Activated T-cell treated with anti-CD3 and anti-CD28 coated beads, Interleukin-2, amount 50 U/mL, for 24 hours (primary cell): ENCODE measurements around the gene MAPKBP1.

Source experiments
- DNase-seq: peaks from one replicate; pipeline ENCODE4 v3.0.0-alpha.2; 2020
- H3K27ac Mint-ChIP-seq: 2 replicates; pipeline ENCODE4 v1.8.0; 2020; ENCODE audit warnings: mild to moderate bottlenecking, mixed read lengths
- H3K27me3 Mint-ChIP-seq: 2 replicates; pipeline ENCODE4 v1.8.0; 2020; ENCODE audit warnings: mixed read lengths
- H3K36me3 Mint-ChIP-seq: 2 replicates; pipeline ENCODE4 v1.8.0; 2020; ENCODE audit warnings: low read depth, mixed read lengths
- H3K4me1 Mint-ChIP-seq: 2 replicates; pipeline ENCODE4 v1.8.0; 2020; ENCODE audit warnings: low read depth, mixed read lengths
- H3K4me3 Mint-ChIP-seq: 2 replicates; pipeline ENCODE4 v1.8.0; 2020; ENCODE audit warnings: mild to moderate bottlenecking, moderate library complexity, mixed read lengths
- H3K9me3 Mint-ChIP-seq: 2 replicates; pipeline ENCODE4 v1.8.0; 2020; ENCODE audit warnings: mixed read lengths

MAPKBP1 gene

DNA sequence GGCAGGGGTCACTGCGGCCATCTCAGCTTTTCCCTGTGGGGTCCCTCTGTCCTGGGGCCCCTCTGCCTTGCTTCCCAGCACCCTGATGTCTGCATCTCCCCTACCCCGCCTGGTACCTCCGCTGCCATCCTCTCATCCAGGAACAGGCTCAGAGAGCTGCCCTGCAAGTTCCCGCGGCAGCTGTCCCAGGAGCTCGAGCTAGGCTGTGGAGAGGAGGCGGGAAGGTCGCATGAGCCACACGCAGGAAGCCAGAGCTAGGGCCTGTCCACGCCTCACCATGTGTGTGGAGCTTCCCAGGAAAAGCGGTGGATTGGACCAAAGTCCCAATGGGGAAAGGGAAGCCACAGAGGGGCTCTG, 76.9 kb downstream of the MAPKBP1 start:
- no peak overlapping the region for H3K4me3 Mint-ChIP-seq
- H3K9me3 Mint-ChIP-seq = no peaks in the 10 kb centered on the region
- H3K27ac Mint-ChIP-seq = no peak overlapping the region
- H3K4me1 Mint-ChIP-seq = peaks cover 8% of the 10 kb centered on the region
- DNase-seq = no peak
- no peaks in the 10 kb centered on the region for H3K27me3 Mint-ChIP-seq
- peaks cover 28% of the 10 kb centered on the region for H3K36me3 Mint-ChIP-seq

DNA sequence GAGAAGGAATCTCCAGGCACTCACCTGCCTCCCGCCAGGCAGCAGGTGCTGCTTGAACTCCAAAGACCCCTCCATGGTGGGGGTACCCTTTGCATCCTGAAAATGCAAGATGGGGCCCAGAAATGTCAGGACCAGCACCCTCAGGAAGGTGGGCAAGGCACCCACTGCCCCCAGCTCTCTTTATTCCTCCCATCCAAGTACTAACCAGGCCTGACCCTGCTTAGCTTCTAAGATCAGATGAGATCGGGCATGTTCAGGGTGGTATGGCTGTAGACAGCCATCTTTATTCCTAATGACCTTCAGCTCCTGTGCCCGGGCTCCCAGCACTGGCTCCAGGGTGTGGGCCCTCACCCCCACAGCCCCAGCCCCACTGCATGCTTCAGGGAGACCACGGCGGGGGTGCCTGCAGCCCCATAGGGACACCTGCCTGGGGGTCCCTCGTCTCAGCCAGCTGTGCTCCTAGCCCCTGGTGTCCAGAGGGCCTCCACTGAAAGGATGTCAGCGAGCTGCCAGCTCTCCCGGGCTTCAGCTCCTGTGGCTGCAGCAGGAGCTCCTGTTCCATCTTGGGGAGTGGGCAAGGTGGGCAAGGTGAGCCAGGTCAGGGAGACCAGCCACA, 77.6 kb downstream of the MAPKBP1 start:
- Mint-ChIP-seq H3K27me3 (no peaks in the 10 kb centered on the region), H3K4me1 (peaks cover 8% of the 10 kb centered on the region), H3K27ac (no peak overlapping the region), H3K36me3 (peaks cover 21% of the 10 kb centered on the region), H3K4me3 (no peak overlapping the region), H3K9me3 (no peaks in the 10 kb centered on the region)
- no peak for DNase-seq

DNA sequence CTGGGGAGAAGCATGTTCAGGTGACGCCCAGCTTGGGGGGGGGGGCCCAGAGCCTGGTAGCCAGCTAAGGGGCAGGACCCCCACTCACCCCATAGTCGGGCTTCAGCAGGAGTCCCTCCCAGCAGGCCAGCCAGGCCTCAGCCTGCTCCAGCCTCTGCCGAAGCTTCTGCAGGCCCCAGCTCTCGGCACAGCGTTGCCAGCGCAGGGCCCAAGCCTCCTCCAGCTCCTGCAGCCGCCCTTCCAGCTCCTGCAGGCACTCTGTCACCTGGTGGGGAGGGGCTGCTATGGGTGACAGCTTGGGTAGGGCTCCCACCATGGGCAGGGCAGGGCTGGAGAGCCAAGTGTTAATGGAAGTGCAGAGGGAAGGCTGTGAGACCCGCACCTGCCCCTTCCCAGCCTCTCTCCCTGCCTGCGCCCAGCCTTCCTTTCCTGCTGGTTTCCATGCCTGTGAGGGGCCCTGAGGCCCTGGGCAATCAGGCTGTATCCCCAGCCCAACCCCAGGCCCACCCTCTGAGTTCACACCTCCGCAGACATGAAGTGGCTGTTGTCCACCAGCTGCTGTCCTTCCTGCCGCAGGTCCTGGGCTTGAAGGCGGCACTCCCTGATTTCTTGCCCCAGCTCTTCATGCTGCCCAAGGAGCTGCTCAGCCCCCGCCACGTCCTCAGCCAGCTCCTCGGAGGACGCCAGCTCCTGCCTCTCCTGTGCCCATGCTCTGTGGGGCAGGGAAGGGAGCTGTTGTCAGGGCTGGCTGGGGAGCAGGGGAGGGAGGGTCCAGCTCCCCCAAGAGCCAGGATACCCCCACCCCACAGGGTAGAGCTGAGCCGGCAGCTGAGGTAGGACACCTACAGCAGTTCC, 78.7 kb downstream of the MAPKBP1 start:
- no peaks in the 10 kb centered on the region for H3K9me3 Mint-ChIP-seq
- H3K36me3 Mint-ChIP-seq = peaks cover 10% of the 10 kb centered on the region
- H3K27ac Mint-ChIP-seq = no peak overlapping the region
- peaks cover 8% of the 10 kb centered on the region for H3K4me1 Mint-ChIP-seq
- H3K27me3 Mint-ChIP-seq = no peaks in the 10 kb centered on the region
- DNase-seq = no peak
- H3K4me3 Mint-ChIP-seq = no peak overlapping the region

DNA sequence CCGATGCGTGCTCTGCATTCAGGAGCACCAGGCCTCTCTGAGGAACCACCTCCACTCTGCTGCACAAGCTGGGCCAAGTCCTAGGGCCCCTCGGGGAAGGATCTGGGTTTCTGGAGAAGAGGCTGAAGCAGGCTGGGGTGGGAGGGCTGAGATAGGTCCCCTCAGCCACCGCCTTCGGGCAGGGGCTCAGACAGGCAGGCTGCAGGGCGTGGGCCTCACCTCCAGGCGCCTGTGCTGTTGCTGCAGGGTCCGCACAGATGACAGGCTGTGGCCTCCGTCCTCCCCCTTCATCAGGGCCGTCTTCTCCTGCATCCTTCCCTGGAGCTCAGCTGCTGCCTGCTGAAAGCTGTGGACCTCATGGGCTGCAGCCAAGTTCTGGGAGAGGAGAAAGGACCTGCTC, 79.5 kb downstream of the MAPKBP1 start:
- peaks cover 2% of the 10 kb centered on the region for H3K4me1 Mint-ChIP-seq
- H3K9me3 Mint-ChIP-seq = no peaks in the 10 kb centered on the region
- H3K27ac Mint-ChIP-seq = no peak overlapping the region
- H3K27me3 Mint-ChIP-seq = no peaks in the 10 kb centered on the region
- DNase-seq = no peak
- H3K4me3 Mint-ChIP-seq = no peak overlapping the region
- H3K36me3 Mint-ChIP-seq = peaks cover 2% of the 10 kb centered on the region

DNA sequence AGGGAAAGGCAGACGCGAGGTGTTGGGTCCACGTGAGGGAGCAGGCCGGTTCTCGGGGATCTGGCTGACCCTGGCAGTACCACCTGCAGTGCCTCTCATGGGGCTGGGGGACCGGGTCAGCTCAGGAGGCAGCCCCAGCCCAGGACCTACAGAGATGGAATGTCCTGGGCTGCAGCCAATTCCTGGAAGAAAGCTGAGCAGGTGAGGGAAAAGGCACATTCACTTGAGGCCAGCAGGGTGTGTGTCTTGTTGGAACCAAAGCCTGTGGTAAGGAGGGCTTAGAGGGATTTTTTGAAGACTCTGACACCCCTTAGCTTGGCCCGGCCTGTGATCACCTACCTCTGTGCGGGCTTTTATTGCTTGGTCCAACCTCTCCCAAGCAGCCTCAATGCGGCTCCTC, 80.2 kb downstream of the MAPKBP1 start:
- no peak for DNase-seq
- Mint-ChIP-seq H3K4me1 (no peaks in the 10 kb centered on the region), H3K36me3 (no peaks in the 10 kb centered on the region), H3K9me3 (no peaks in the 10 kb centered on the region), H3K27me3 (no peaks in the 10 kb centered on the region), H3K4me3 (no peak overlapping the region), H3K27ac (no peak overlapping the region)

DNA sequence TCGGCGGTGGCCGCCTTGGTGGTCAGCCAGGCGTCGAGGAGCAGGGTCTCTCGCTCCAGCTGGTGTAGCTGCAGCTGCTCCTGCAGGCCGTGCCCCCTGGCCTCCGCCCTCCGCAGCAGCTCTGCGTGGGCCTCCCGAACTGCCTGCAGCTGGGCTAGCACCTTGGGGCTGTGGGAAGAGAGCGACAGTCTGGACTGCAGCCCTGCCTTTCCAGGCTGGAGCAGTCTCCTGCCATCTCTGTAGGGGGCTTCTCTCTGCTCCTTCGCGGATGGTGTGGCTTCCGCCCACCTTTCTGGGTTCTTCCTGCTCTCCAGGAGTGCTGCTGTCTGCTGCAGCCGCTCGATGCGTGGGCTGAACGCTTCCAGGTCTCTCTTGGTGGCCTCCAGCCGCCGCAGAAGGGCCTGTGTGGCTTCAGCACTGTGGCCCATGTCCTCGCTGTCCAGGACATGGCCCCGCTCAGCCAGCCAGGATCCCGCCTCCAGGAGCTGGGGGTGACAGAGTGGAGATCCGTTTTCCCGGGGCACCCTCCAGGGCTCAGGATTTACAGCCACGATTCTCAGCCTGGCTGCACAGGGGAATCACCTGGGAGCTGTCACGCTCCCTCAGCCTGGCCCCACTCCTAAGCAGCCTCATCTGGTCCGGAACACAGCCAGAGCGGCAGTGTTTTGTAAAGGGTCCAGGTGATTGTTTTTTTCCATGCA, 81.1 kb downstream of the MAPKBP1 start:
- H3K4me3 Mint-ChIP-seq = no peak overlapping the region
- H3K4me1 Mint-ChIP-seq = peaks cover 5% of the 10 kb centered on the region
- H3K27me3 Mint-ChIP-seq = no peaks in the 10 kb centered on the region
- DNase-seq = no peak
- no peaks in the 10 kb centered on the region for H3K9me3 Mint-ChIP-seq
- no peak overlapping the region for H3K27ac Mint-ChIP-seq
- H3K36me3 Mint-ChIP-seq = no peaks in the 10 kb centered on the region

DNA sequence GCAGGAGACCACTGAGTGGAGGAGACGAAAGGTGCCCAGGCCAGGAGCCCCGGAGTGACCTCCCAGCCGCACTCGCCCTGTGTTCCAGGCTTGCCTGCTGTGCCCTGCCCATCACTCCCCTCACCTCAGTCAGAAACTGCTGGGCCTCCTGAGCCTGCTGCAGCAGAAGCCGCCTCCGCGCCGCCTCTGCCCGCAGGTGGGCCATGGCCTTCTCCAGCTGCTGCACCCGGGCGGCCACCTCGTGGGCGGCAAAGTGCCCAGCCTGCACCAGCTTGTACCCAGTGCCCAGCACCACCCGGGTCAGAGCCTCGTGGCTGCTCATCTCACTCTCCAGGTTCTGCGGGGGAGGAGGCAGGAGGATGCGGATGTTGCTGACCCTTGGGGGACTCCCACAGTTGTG, 82.0 kb downstream of the MAPKBP1 start:
- H3K27me3 Mint-ChIP-seq = no peaks in the 10 kb centered on the region
- H3K9me3 Mint-ChIP-seq = no peaks in the 10 kb centered on the region
- peaks cover 5% of the 10 kb centered on the region for H3K4me1 Mint-ChIP-seq
- H3K4me3 Mint-ChIP-seq = no peak overlapping the region
- no peaks in the 10 kb centered on the region for H3K36me3 Mint-ChIP-seq
- no peak for DNase-seq
- no peak overlapping the region for H3K27ac Mint-ChIP-seq

DNA sequence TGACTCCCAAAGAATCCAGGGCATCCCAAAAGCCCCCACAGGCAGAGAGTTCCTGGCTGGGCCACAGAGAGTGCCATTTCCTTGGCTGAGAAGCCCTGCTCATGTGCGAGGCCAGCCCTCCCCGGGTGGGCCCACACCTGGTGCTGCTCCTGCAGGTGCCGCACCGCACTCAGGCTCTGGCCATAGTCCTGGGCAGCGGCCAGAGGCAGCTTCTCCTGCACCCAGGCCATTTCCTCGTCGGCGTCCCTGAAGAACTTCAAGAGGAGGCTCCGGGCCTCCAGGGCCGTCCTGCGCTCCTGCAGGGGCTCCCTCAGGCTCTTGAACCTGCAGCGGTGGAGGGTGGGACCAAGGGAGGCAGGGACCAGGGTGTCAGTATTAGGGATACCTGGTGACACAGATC, 82.4 kb downstream of the MAPKBP1 start:
- H3K27me3 Mint-ChIP-seq = no peaks in the 10 kb centered on the region
- no peak for DNase-seq
- no peaks in the 10 kb centered on the region for H3K9me3 Mint-ChIP-seq
- no peak overlapping the region for H3K27ac Mint-ChIP-seq
- H3K4me1 Mint-ChIP-seq = peaks cover 5% of the 10 kb centered on the region
- no peaks in the 10 kb centered on the region for H3K36me3 Mint-ChIP-seq
- no peak overlapping the region for H3K4me3 Mint-ChIP-seq

DNA sequence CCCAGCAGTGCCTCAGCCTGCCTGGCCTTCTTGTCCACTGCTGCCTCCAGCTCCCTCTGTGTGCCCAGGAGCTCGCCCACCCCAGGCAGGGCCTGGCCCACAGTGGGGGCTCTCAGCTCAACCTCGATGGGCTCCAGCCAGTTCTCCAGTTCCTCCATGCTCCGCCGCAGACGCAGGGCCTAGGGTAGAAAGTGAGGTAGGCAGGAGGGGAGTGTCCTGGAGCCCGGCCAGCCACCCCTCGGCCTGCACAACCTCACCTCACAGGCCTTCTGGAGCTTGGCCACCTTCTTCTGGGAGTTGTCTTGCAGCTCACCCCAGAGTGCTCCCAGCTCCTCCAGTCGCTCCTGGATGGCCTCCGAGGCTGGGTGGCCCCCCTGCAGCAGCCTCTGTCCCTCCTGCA, 83.0 kb downstream of the MAPKBP1 start:
- Mint-ChIP-seq H3K27ac (no peak overlapping the region), H3K4me1 (peaks cover 5% of the 10 kb centered on the region), H3K9me3 (no peaks in the 10 kb centered on the region), H3K36me3 (no peaks in the 10 kb centered on the region), H3K4me3 (no peak overlapping the region), H3K27me3 (no peaks in the 10 kb centered on the region)
- no peak for DNase-seq

DNA sequence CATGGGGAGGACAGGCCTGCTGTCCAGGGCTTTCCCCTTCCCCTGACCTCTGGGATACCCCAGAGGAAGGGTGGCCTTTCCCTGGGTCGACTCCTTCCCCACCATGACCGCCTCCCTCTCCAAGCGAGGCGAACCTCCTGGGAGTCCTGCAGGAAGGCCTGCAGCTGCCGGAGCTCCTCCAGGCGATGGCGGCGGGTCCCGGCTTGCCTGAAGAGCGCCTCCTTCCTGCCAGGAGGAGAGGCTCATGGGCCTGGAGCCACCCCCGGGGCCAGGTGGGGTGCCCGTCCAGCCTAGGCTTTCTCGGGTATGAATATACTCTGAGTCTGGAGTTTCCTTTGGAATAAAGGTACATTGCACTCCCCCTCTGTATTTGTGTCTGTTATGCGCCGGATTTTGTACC, 84.5 kb downstream of the MAPKBP1 start:
- Mint-ChIP-seq H3K4me3 (no peak overlapping the region), H3K27me3 (no peaks in the 10 kb centered on the region), H3K9me3 (no peaks in the 10 kb centered on the region), H3K27ac (no peak overlapping the region), H3K4me1 (peaks cover 9% of the 10 kb centered on the region), H3K36me3 (no peaks in the 10 kb centered on the region)
- DNase-seq = no peak

DNA sequence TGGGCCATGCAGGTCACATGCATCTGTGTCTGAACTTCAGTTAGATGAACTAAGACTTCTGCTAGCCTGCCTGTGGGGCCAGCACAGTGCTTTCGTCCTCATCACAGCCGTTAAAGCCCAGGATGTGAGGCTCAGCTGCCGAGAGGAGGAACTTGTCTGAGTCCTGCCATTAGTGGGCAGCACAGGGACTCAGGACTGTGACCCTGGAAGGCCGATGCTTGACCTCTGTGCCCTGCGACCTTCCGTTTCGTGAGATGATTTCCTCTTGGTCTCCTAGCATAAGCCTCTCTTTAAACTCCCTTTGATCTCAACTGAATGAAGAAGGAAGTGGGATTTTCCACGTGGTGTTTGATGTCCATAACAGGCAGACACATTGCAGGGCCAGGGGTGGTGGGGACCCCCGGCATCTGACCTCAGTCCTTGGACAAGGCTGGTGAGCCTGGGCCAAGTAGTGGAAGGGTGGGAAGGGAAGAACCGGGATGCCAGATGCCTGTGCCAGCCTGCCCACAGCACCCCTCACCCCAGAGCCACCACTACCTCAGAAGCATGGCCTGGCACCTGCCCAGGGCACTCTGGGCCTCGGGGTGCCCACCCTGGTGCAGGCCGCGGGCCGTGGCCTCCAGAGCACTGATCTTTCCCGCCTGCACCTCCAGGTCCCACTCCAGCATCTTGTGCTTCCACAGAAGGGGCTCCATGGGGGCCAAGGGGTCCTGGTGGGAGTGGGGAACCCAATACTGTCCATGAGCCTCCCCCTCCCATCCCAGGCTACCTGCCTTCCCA, 86.0 kb downstream of the MAPKBP1 start:
- no peaks in the 10 kb centered on the region for H3K36me3 Mint-ChIP-seq
- no peaks in the 10 kb centered on the region for H3K9me3 Mint-ChIP-seq
- no peak for DNase-seq
- no peak overlapping the region for H3K27ac Mint-ChIP-seq
- H3K4me3 Mint-ChIP-seq = no peak overlapping the region
- no peaks in the 10 kb centered on the region for H3K27me3 Mint-ChIP-seq
- peaks cover 9% of the 10 kb centered on the region for H3K4me1 Mint-ChIP-seq

DNA sequence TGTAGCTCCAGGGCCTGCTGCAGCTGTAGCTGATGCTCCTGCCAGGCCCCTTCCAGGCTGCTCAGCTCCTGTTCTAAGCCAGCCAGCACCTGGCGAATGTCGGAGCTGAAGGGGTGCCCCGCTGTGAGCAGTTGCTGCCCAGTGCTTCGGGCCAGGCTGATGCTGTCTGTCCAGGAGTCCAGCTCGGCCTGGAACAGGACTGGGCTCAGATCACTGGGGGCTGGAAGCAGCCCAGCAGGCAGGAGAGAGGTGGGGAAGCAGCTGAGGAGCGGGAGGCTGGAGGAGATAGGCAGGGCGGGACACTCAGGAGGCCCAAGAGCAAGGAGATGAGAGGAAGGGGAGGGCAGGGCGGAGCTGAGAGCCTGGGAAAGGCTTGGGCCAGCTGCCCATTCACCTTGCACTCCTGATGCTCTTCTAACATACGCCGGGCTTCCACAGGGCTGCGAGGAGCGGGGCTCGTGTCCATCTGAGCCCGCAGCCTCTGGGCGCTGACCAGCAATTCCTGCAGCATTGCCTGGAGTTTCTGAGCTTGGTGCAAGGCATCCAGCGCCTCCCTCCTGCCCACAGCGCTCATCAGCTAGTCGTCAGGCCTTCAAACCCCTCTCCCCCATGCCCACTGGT, 87.6 kb downstream of the MAPKBP1 start:
- Mint-ChIP-seq H3K36me3 (no peaks in the 10 kb centered on the region), H3K27me3 (no peaks in the 10 kb centered on the region), H3K4me3 (no peak overlapping the region), H3K9me3 (no peaks in the 10 kb centered on the region), H3K27ac (no peak overlapping the region), H3K4me1 (peaks cover 9% of the 10 kb centered on the region)
- DNase-seq = no peak

DNA sequence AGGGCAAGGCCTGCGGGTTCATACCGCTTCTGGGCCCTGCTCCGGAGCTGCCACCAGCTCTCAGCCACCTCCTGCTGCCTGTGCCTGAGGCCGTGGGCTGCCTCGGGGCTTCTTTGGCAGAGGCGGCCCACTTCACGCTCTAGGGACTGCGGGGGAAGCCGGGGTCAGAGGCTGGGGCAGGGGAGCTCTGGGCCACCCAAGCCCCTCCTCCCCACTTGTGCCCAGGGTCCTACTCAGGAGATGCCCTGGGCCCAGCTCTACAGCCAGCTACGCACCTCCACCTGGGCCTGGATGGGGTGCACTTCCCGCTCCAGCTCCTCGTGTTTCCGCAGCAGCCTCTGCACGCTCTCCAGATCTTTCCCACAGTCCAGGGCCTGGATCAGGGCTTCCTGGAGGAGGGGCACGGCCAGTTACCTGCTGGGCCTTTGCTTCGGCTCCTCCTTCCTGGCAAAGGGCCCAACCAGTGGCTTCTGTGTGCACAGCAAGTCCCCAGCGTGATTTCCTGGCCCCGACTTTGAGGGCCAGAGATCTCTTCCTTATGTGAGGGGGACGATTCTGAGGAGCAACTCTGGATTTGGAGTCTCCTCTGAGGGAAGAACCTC, 88.3 kb downstream of the MAPKBP1 start:
- no peak for DNase-seq

DNA sequence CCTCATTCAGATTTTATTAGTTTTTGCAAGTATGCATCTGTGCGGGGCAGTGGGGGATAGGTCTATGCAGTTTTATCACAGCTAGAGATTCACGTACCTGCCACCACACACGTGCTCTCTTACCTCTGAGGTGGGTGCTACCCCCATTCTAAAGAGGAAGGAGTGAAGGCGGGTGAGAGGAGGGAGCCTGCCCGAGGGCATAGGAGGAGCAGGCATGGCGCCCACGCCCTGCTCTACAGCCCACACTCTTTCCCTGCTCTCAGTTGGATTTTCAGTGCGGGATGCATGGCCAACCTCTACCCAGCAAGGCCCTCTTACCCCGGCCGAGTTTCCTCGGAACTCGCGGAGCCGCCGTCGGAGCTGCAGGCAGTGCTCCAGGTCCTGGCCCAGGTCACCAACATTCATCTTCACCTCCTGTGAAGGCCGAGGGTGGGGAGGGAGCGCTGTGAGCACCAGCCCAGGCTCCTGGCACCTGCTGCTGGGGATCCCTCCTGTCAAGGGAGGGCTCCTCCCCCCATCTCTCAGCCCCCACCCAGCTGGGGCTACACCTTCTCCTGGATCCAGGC, 91.3 kb downstream of the MAPKBP1 start:
- H3K27me3 Mint-ChIP-seq = no peaks in the 10 kb centered on the region
- peaks cover 12% of the 10 kb centered on the region for H3K4me1 Mint-ChIP-seq
- DNase-seq = no peak
- no peaks in the 10 kb centered on the region for H3K9me3 Mint-ChIP-seq
- H3K4me3 Mint-ChIP-seq = no peak overlapping the region
- H3K27ac Mint-ChIP-seq = no peak overlapping the region
- H3K36me3 Mint-ChIP-seq = no peaks in the 10 kb centered on the region

More for the DNA sequence above, 88.3 kb downstream of the MAPKBP1 start:
- Mint-ChIP-seq H3K4me3 (no peak overlapping the region), H3K9me3 (no peaks in the 10 kb centered on the region), H3K36me3 (no peaks in the 10 kb centered on the region), H3K27me3 (no peaks in the 10 kb centered on the region), H3K4me1 (peaks cover 9% of the 10 kb centered on the region), H3K27ac (no peak overlapping the region)
